GM23248 (cell line): ENCODE measurements around the gene SEMA3C. TPM values are rescaled to one million over a fixed set of nuclear protein-coding genes. Genes with fewer than 3 reads are reported as not detected.

ENCODE experiments used
- DNase-seq: peaks from one replicate; pipeline ENCODE4 v3.0.0-alpha.2; 2015
- H2AFZ ChIP-seq: fragments of 200-600 bp; sonication (generic); 2 replicates; pipeline ENCODE4 v1.6.1; 2016; ENCODE audit warnings: antibody characterized with exemption
- H3F3A ChIP-seq: fragments of 200-600 bp; sonication (generic); 2 replicates; pipeline ENCODE4 v1.6.1; 2016; ENCODE audit warnings: mild to moderate bottlenecking, antibody characterized with exemption, mixed run types; ENCODE audit not compliant: insufficient read depth
- H3K27ac ChIP-seq: fragments of 200-600 bp; sonication (generic); 2 replicates; pipeline ENCODE4 v1.5.1; 2016; ENCODE audit warnings: mild to moderate bottlenecking
- H3K27me3 ChIP-seq: fragments of 200-600 bp; sonication (generic); replicated peaks from 2 replicates; pipeline ENCODE4 v1.6.1; 2016; ENCODE audit warnings: mild to moderate bottlenecking; ENCODE audit not compliant: insufficient read depth
- H3K36me3 ChIP-seq: fragments of 200-600 bp; sonication (generic); 2 replicates; pipeline ENCODE4 v1.6.1; 2016; ENCODE audit warnings: low read depth, mild to moderate bottlenecking
- H3K4me1 ChIP-seq: fragments of 200-600 bp; sonication (generic); 2 replicates; pipeline ENCODE4 v1.6.1; 2016; ENCODE audit warnings: mild to moderate bottlenecking; ENCODE audit not compliant: insufficient read depth
- H3K4me2 ChIP-seq: fragments of 200-600 bp; sonication (generic); one replicate; pipeline ENCODE4 v1.6.1; 2016; ENCODE audit warnings: mild to moderate bottlenecking; ENCODE audit not compliant: unreplicated experiment
- H3K4me3 ChIP-seq: fragments of 200-600 bp; sonication (generic); 2 replicates; pipeline ENCODE4 v1.5.1; 2016; ENCODE audit warnings: mild to moderate bottlenecking
- H3K79me2 ChIP-seq: fragments of 200-600 bp; sonication (generic); 2 replicates; pipeline ENCODE4 v1.6.1; 2016; ENCODE audit warnings: mild to moderate bottlenecking; ENCODE audit not compliant: insufficient read depth
- H3K9ac ChIP-seq: fragments of 200-600 bp; sonication (generic); 2 replicates; pipeline ENCODE4 v1.6.1; 2016; ENCODE audit warnings: mild to moderate bottlenecking
- H3K9me2 ChIP-seq: fragments of 200-600 bp; sonication (generic); 2 replicates; pipeline ENCODE4 v1.6.1; 2016; ENCODE audit warnings: mixed run types, mild to moderate bottlenecking, moderate library complexity; ENCODE audit not compliant: insufficient read depth
- H3K9me3 ChIP-seq: fragments of 200-600 bp; sonication (generic); one replicate; pipeline ENCODE4 v1.6.1; 2017; ENCODE audit warnings: low read depth
- H4K20me1 ChIP-seq: fragments of 200-600 bp; sonication (generic); 2 replicates; pipeline ENCODE4 v1.6.0; 2016; ENCODE audit not compliant: insufficient read depth
- EZH2 ChIP-seq: fragments of 200-600 bp; sonication (generic); IDR thresholded peaks from 2 replicates; pipeline ENCODE4 v1.6.1; 2018; ENCODE audit warnings: antibody characterized with exemption, mild to moderate bottlenecking; ENCODE audit not compliant: insufficient read depth, poor library complexity, severe bottlenecking
- EZH2phosphoT487 ChIP-seq: fragments of 200-600 bp; sonication (generic); IDR thresholded peaks from 2 replicates; pipeline ENCODE4 v1.6.1; 2018; ENCODE audit warnings: antibody characterized with exemption, moderate library complexity, mild to moderate bottlenecking, low read depth; ENCODE audit not compliant: insufficient read depth
- WGBS, 2 experiments: methylation state at CpG; one replicate each; pipeline ENCODE4 v1.1.6; 2015 to 2017; ENCODE audit warnings: low lambda C conversion rate in 2 of 2, low coverage in 1 of 2; ENCODE audit errors: missing lambda C conversion rate in 2 of 2; 5-methylcytosine and 5-hydroxymethylcytosine counted together
- in situ Hi-C: fragments of 300-500 bp; cut with MboI; formaldehyde crosslinking; loops from 2 replicates; pipeline ENCODE4 v1.15.0; 2020
- polyA plus RNA-seq: library from polyadenylated mRNA; unstranded; fragments of >200 nt; fragmentation: Nextera tagmentation; extraction: Ambion mirVana; gene quantifications from 2 replicates; pipeline ENCODE4 v1.2.1, GENCODE V29; 2016
- total RNA-seq: library from RNA; depleted of rRNA; stranded (reverse); fragments of >200 nt; shearing (Covaris generic); gene quantifications from 2 replicates; pipeline ENCODE4 v1.2.3, GENCODE V29; 2014

Gene SEMA3C
- total and polyA plus RNA-seq, 2 experiments from 2014 or later, result 316 to 612 TPM

GRCh38 chr7:80785961-80786536 lies 132.8 kb downstream of the SEMA3C start:
- H3K36me3 ChIP-seq, result peaks cover 58% of the 10 kb centered on the region
- no peak overlapping the region for H3K9ac ChIP-seq
- H3F3A ChIP-seq, result peaks cover 84% of the 10 kb centered on the region
- no peaks in the 10 kb centered on the region for H3K9me2 ChIP-seq
- TF ChIP-seq EZH2, result no peak
- no peak overlapping the region for H3K4me3 ChIP-seq
- H3K4me2 ChIP-seq, result peak overlapping the region; percentile 34
- peak overlapping the region; percentile 60 for H3K27ac ChIP-seq
- DNase-seq, result peak; percentile 67
- H4K20me1 ChIP-seq, result no peaks in the 10 kb centered on the region
- whole genome bisulfite sequencing, 2 experiments, result 49 to 54% methylated on average over 3 of the region's 3 CpGs
- no peaks in the 10 kb centered on the region for H3K27me3 ChIP-seq
- H3K79me2 ChIP-seq, result 0 out of 2 replicates have a peak, but pooled peaks cover 11% of the 10 kb centered on the region
- peaks cover 59% of the 10 kb centered on the region for H3K4me1 ChIP-seq
- no peaks in the 10 kb centered on the region for H3K9me3 ChIP-seq
- in situ Hi-C loops, result no loop called here
- H2AFZ ChIP-seq, result no peak overlapping the region

GRCh38 chr7:80785276-80785675 lies 133.6 kb downstream of the SEMA3C start:
- no peaks in the 10 kb centered on the region for H4K20me1 ChIP-seq
- H2AFZ ChIP-seq, result no peak overlapping the region
- in situ Hi-C loops, result no loop called here
- no peaks in the 10 kb centered on the region for H3K9me3 ChIP-seq
- H3K4me2 ChIP-seq, result peak overlapping the region; percentile 34
- H3K9ac ChIP-seq, result no peak overlapping the region
- TF ChIP-seq EZH2, result no peak
- H3K4me3 ChIP-seq, result no peak overlapping the region
- no peaks in the 10 kb centered on the region for H3K9me2 ChIP-seq
- peaks cover 66% of the 10 kb centered on the region for H3K4me1 ChIP-seq
- H3K27ac ChIP-seq, result peak overlapping the region; percentile 60
- H3K27me3 ChIP-seq, result no peaks in the 10 kb centered on the region
- peaks cover 53% of the 10 kb centered on the region for H3K36me3 ChIP-seq
- 0 out of 2 replicates have a peak, but pooled peaks cover 16% of the 10 kb centered on the region for H3K79me2 ChIP-seq
- peaks cover 92% of the 10 kb centered on the region for H3F3A ChIP-seq
- DNase-seq, result no peak

GRCh38 chr7:80783678-80784327 lies 135.0 kb downstream of the SEMA3C start:
- Histone ChIP-seq H3F3A (peaks cover 96% of the 10 kb centered on the region), H2AFZ (no peak overlapping the region), H3K4me3 (peak overlapping the region; percentile 7; the same call in 1 of the 2 replicates), H3K27me3 (no peaks in the 10 kb centered on the region), H4K20me1 (no peaks in the 10 kb centered on the region), H3K79me2 (peaks cover 29% of the 10 kb centered on the region; the same call in 1 of the 2 replicates), H3K4me2 (peak overlapping the region; percentile 54), H3K4me1 (peaks cover 75% of the 10 kb centered on the region), H3K27ac (peak overlapping the region; percentile 60), H3K9me3 (no peaks in the 10 kb centered on the region), H3K9me2 (no peaks in the 10 kb centered on the region), H3K9ac (peak overlapping the region; percentile 14), H3K36me3 (peaks cover 56% of the 10 kb centered on the region)
- in situ Hi-C loops, result no loop called here
- TF ChIP-seq EZH2 (no peak), EZH2phosphoT487 (no peak)
- peak; percentile 76 for DNase-seq
- 0 to 1% methylated on average over 2 of the region's 2 CpGs for WGBS, 2 experiments

DNA sequence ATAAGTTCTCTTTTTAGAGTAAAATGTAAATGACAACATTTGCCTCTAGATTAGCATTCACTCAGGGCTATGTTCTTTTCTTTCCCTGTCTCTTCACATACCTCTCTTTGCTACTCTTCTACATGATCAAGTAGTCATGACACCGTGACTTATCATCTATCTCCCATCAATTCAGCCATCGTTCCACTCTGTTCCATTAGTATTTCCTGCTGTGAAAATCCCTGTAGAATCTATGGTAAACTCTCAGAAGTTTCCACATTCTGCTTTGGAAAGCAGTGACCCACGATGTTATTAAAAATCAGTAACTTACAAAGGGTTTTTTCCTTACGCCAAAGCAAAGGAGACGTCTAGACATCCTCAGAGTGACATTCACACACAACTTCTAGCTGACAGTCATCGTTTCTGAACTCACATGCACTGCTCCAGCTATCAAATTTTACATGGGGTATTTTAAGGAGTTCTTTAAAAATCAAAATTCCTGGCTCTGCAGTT lies 135.6 kb downstream of the SEMA3C start:
- H3K9me3 ChIP-seq, result no peaks in the 10 kb centered on the region
- peaks cover 56% of the 10 kb centered on the region for H3K36me3 ChIP-seq
- H4K20me1 ChIP-seq, result no peaks in the 10 kb centered on the region
- peak overlapping the region; percentile 54 for H3K4me2 ChIP-seq
- peaks cover 35% of the 10 kb centered on the region for H3K79me2 ChIP-seq
- H3K4me1 ChIP-seq, result peaks cover 75% of the 10 kb centered on the region
- H3F3A ChIP-seq, result peaks cover 91% of the 10 kb centered on the region
- no peaks in the 10 kb centered on the region for H3K27me3 ChIP-seq
- H3K9me2 ChIP-seq, result no peaks in the 10 kb centered on the region
- no peak overlapping the region for H3K4me3 ChIP-seq
- in situ Hi-C loops, result no loop called here
- 29 to 31% methylated on average over 6 of the region's 6 CpGs for WGBS, 2 experiments
- H3K9ac ChIP-seq, result peak overlapping the region; percentile 4; the same call in 1 of the 2 replicates
- no peak for DNase-seq
- TF ChIP-seq EZH2, result no peak
- TF ChIP-seq EZH2phosphoT487, result no peak
- H2AFZ ChIP-seq, result no peak overlapping the region
- peak overlapping the region; percentile 60 for H3K27ac ChIP-seq
